ENCODE results near the gene TMEM273.

The TMEM273 gene

GRCh38 chr10:49219248-49219647 is 31.1 kb upstream of the TMEM273 start:
- no peak overlapping the region for H3K27ac ChIP-seq (ENCODE audit: low read length)
- peaks cover 7% of the 10 kb centered on the region for H3K27me3 ChIP-seq (ENCODE audit: insufficient read depth, low read length, poor library complexity)
- no peak for DNase-seq
- ATAC-seq (ENCODE audit: insufficient read depth, low read depth): no peak
- H4K20me1 ChIP-seq (ENCODE audit: insufficient read depth, low read length): no peaks in the 10 kb centered on the region
- H3K9me3 ChIP-seq (ENCODE audit: insufficient read depth, low read length, severe bottlenecking): no peaks in the 10 kb centered on the region
- H3K36me3 ChIP-seq (ENCODE audit: insufficient read depth, low read length): no peaks in the 10 kb centered on the region
- no peak overlapping the region for H3K9ac ChIP-seq (ENCODE audit: low read depth, low read length)
- no peaks in the 10 kb centered on the region for H3K4me1 ChIP-seq (ENCODE audit: insufficient read depth, low read length)
- TF ChIP-seq EZH2 (IDR thresholded peaks at IDR 0.05; ENCODE audit: borderline replicate concordance, low read depth, low read length, severe bottlenecking): no peak
- no peak for TF ChIP-seq CTCF (IDR thresholded peaks at IDR 0.05; ENCODE audit: borderline replicate concordance, extremely low read depth, low read length, poor library complexity, severe bottlenecking)
- H3K79me2 ChIP-seq (ENCODE audit: insufficient read depth, low read length): no peaks in the 10 kb centered on the region
- H3K4me3 ChIP-seq (ENCODE audit: low read depth in 1 of 2, low read length in 2 of 2): no peak overlapping the region
- no peak overlapping the region for H2AFZ ChIP-seq (ENCODE audit: low read depth, low read length)
- no peak overlapping the region for H3K4me2 ChIP-seq (ENCODE audit: insufficient read depth, low read length)

GRCh38 chr10:49218480-49218879 is 30.3 kb upstream of the TMEM273 start:
- H2AFZ ChIP-seq (ENCODE audit: low read depth, low read length): no peak overlapping the region
- TF ChIP-seq CTCF (IDR thresholded peaks at IDR 0.05; ENCODE audit: borderline replicate concordance, extremely low read depth, low read length, poor library complexity, severe bottlenecking) (peak; percentile 11), EZH2 (IDR thresholded peaks at IDR 0.05; ENCODE audit: borderline replicate concordance, low read depth, low read length, severe bottlenecking) (no peak)
- no peak overlapping the region for H3K4me2 ChIP-seq (ENCODE audit: insufficient read depth, low read length)
- H3K4me1 ChIP-seq (ENCODE audit: insufficient read depth, low read length): no peaks in the 10 kb centered on the region
- DNase-seq: no peak
- H3K9me3 ChIP-seq (ENCODE audit: insufficient read depth, low read length, severe bottlenecking): no peaks in the 10 kb centered on the region
- H3K27me3 ChIP-seq (ENCODE audit: insufficient read depth, low read length, poor library complexity): peaks cover 7% of the 10 kb centered on the region
- H3K79me2 ChIP-seq (ENCODE audit: insufficient read depth, low read length): no peaks in the 10 kb centered on the region
- no peaks in the 10 kb centered on the region for H3K36me3 ChIP-seq (ENCODE audit: insufficient read depth, low read length)
- H3K9ac ChIP-seq (ENCODE audit: low read depth, low read length): no peak overlapping the region
- no peaks in the 10 kb centered on the region for H4K20me1 ChIP-seq (ENCODE audit: insufficient read depth, low read length)
- no peak for ATAC-seq (ENCODE audit: insufficient read depth, low read depth)
- H3K27ac ChIP-seq (ENCODE audit: low read length): no peak overlapping the region
- no peak overlapping the region for H3K4me3 ChIP-seq (ENCODE audit: low read depth in 1 of 2, low read length in 2 of 2)

GRCh38 chr10:49217645-49218044 is 29.5 kb upstream of the TMEM273 start:
- H3K27me3 ChIP-seq (ENCODE audit: insufficient read depth, low read length, poor library complexity): peaks cover 11% of the 10 kb centered on the region
- H3K4me3 ChIP-seq (ENCODE audit: low read depth in 1 of 2, low read length in 2 of 2): no peak overlapping the region
- no peak for DNase-seq
- H3K79me2 ChIP-seq (ENCODE audit: insufficient read depth, low read length): no peaks in the 10 kb centered on the region
- peaks cover 5% of the 10 kb centered on the region; the same call in 1 of the 2 replicates for H3K4me1 ChIP-seq (ENCODE audit: insufficient read depth, low read length)
- no peaks in the 10 kb centered on the region for H3K36me3 ChIP-seq (ENCODE audit: insufficient read depth, low read length)
- TF ChIP-seq EZH2 (IDR thresholded peaks at IDR 0.05; ENCODE audit: borderline replicate concordance, low read depth, low read length, severe bottlenecking): no peak
- TF ChIP-seq CTCF (IDR thresholded peaks at IDR 0.05; ENCODE audit: borderline replicate concordance, extremely low read depth, low read length, poor library complexity, severe bottlenecking): no peak
- H2AFZ ChIP-seq (ENCODE audit: low read depth, low read length): no peak overlapping the region
- H4K20me1 ChIP-seq (ENCODE audit: insufficient read depth, low read length): no peaks in the 10 kb centered on the region
- ATAC-seq (ENCODE audit: insufficient read depth, low read depth): no peak
- no peak overlapping the region for H3K9ac ChIP-seq (ENCODE audit: low read depth, low read length)
- no peak overlapping the region for H3K4me2 ChIP-seq (ENCODE audit: insufficient read depth, low read length)
- no peaks in the 10 kb centered on the region for H3K9me3 ChIP-seq (ENCODE audit: insufficient read depth, low read length, severe bottlenecking)
- H3K27ac ChIP-seq (ENCODE audit: low read length): no peak overlapping the region

GRCh38 chr10:49213211-49213610 is 25.0 kb upstream of the TMEM273 start:
- Histone ChIP-seq H3K36me3 (ENCODE audit: insufficient read depth, low read length) (no peaks in the 10 kb centered on the region), H3K4me3 (ENCODE audit: low read depth in 1 of 2, low read length in 2 of 2) (no peak overlapping the region), H3K9ac (ENCODE audit: low read depth, low read length) (no peak overlapping the region), H3K79me2 (ENCODE audit: insufficient read depth, low read length) (no peaks in the 10 kb centered on the region), H3K9me3 (ENCODE audit: insufficient read depth, low read length, severe bottlenecking) (no peaks in the 10 kb centered on the region), H3K4me2 (ENCODE audit: insufficient read depth, low read length) (no peak overlapping the region), H3K27ac (ENCODE audit: low read length) (no peak overlapping the region), H4K20me1 (ENCODE audit: insufficient read depth, low read length) (no peaks in the 10 kb centered on the region), H2AFZ (ENCODE audit: low read depth, low read length) (no peak overlapping the region), H3K4me1 (ENCODE audit: insufficient read depth, low read length) (peaks cover 5% of the 10 kb centered on the region; the same call in 1 of the 2 replicates), H3K27me3 (ENCODE audit: insufficient read depth, low read length, poor library complexity) (peaks cover 11% of the 10 kb centered on the region)
- DNase-seq: peak; percentile 15
- TF ChIP-seq EZH2 (IDR thresholded peaks at IDR 0.05; ENCODE audit: borderline replicate concordance, low read depth, low read length, severe bottlenecking): no peak
- no peak for TF ChIP-seq CTCF (IDR thresholded peaks at IDR 0.05; ENCODE audit: borderline replicate concordance, extremely low read depth, low read length, poor library complexity, severe bottlenecking)
- no peak for ATAC-seq (ENCODE audit: insufficient read depth, low read depth)

Measured in DND-41 (cell line).